ENCODE data around the gene ACBD3. TPM values are rescaled to one million over a fixed set of nuclear protein-coding genes. Genes with fewer than 3 reads are reported as not detected.

ACBD3 gene
- total RNA-seq, 2 experiments from 2014 or later, result 26.5 to 28.3 TPM

GRCh38 chr1:226104671-226105121, 81.8 kb downstream of the ACBD3 start:
- H3K4me1 Mint-ChIP-seq (ENCODE audit: low read depth), result peaks cover 22% of the 10 kb centered on the region
- Histone ChIP-seq H3K27me3 (ENCODE audit: control insufficient read depth in 1 of 2, insufficient read depth in 2 of 2, low read length in 2 of 2) (no peaks in the 10 kb centered on the region), H3K4me3 (ENCODE audit: low read length) (no peak overlapping the region), H3K9me3 (ENCODE audit: control insufficient read depth in 1 of 2, insufficient read depth in 1 of 2, low read length in 2 of 2) (no peaks in the 10 kb centered on the region), H3K27ac (ENCODE audit: low read depth in 1 of 2, low read length in 2 of 2) (no peak overlapping the region), H3K36me3 (ENCODE audit: insufficient read depth, low read length) (no peaks in the 10 kb centered on the region), H3K4me1 (ENCODE audit: insufficient read depth, low read length) (peaks cover 16% of the 10 kb centered on the region)
- intact Hi-C loops (cut with DNase I, micrococcal nuclease), result no loop called here
- TF ChIP-seq, protein P1, sequence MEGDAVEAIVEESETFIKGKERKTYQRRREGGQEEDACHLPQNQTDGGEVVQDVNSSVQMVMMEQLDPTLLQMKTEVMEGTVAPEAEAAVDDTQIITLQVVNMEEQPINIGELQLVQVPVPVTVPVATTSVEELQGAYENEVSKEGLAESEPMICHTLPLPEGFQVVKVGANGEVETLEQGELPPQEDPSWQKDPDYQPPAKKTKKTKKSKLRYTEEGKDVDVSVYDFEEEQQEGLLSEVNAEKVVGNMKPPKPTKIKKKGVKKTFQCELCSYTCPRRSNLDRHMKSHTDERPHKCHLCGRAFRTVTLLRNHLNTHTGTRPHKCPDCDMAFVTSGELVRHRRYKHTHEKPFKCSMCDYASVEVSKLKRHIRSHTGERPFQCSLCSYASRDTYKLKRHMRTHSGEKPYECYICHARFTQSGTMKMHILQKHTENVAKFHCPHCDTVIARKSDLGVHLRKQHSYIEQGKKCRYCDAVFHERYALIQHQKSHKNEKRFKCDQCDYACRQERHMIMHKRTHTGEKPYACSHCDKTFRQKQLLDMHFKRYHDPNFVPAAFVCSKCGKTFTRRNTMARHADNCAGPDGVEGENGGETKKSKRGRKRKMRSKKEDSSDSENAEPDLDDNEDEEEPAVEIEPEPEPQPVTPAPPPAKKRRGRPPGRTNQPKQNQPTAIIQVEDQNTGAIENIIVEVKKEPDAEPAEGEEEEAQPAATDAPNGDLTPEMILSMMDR (IDR thresholded peaks at IDR 0.05), result no peak
- no peaks in the 10 kb centered on the region for H3K9me3 Mint-ChIP-seq
- peaks cover 3% of the 10 kb centered on the region for H3K36me3 Mint-ChIP-seq (ENCODE audit: low read depth)
- ChIA-PET CTCF (interaction anchor here (2.4 kb wide), 1 partner anchor 21 kb away, joined by 8 read pairs; no protein-coding TSS in a partner anchor), POLR2A (interaction anchor here (0.7 kb wide), 1 partner anchor 105 kb away, joined by 3 read pairs; no protein-coding TSS in a partner anchor)
- H3K4me3 Mint-ChIP-seq, result no peak overlapping the region
- H3K27me3 Mint-ChIP-seq, result peaks cover 5% of the 10 kb centered on the region
- DNase-seq (no peak), ATAC-seq (ENCODE audit: poor library complexity) (no peak)
- H3K27ac Mint-ChIP-seq, result no peak overlapping the region

DNA sequence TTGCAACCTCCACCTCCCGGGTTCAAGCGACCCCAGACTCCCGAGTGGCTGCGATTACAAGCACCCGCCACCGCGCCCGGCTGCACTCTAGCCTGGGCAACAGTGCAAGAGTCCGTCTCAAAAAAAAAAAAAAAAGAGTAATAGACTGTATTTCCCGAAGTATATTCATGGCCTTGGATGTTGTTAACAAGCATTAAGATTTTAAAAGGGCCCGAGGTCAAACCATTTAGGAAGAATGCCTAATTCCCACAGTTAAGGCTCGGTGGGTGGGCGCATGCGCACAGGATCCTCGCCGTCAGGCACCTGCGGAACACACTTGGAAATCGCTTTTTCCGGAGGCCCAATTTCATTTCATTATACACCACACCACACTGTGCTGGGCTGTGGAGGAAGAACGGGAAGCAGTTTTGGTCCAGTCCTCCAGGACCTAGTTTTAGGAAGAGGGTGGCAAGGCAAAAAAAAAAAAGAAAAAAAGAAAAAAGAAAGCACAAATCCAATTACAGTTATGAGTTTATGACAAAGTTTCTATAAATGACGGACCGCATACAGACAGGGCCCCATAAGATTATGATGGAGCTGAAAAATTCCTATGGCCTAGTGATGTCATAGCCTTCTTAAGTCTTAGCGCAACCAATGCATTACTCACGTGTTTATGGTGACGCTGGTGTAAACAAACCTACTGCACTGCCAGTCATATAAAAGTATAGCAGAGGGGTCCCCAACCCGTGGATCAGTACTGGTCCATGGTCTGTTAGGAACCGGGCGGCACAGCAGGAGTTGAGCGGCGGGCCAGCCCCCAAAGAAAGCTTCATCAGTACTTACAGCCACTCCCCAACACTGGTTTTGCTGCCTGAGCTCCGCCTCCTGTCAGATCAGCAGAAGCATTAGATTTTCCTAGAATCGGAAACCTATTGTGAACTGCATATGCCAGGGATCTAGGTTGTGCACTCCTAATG, 85.8 kb downstream of the ACBD3 start:
- Mint-ChIP-seq H3K9me3 (no peaks in the 10 kb centered on the region), H3K36me3 (ENCODE audit: low read depth) (no peaks in the 10 kb centered on the region), H3K4me1 (ENCODE audit: low read depth) (peaks cover 18% of the 10 kb centered on the region), H3K27ac (peak overlapping the region; percentile 47), H3K27me3 (peaks cover 9% of the 10 kb centered on the region), H3K4me3 (peak overlapping the region; percentile 88)
- no peaks in the 10 kb centered on the region for H3K9me3 ChIP-seq (ENCODE audit: control insufficient read depth in 1 of 2, insufficient read depth in 1 of 2, low read length in 2 of 2)
- peaks cover 0 to 3% of the 10 kb centered on the region in 2 experiments for H3K27me3 ChIP-seq (ENCODE audit: control insufficient read depth in 1 of 2, insufficient read depth in 2 of 2, low read length in 2 of 2)
- H3K4me3 ChIP-seq (ENCODE audit: low read length), result peak overlapping the region; percentile 49
- no peak overlapping the region for H3K27ac ChIP-seq (ENCODE audit: low read depth in 1 of 2, low read length in 2 of 2)
- intact Hi-C loops (cut with DNase I, micrococcal nuclease), result no loop called here
- TF ChIP-seq, protein P1 (IDR thresholded peaks at IDR 0.05), result no peak
- DNase-seq, result peak in 10 of 14 experiments; percentile 18 to 69 (median 38)
- peaks cover 11% of the 10 kb centered on the region for H3K4me1 ChIP-seq (ENCODE audit: insufficient read depth, low read length)
- ATAC-seq (ENCODE audit: poor library complexity), result peak; percentile 75
- ChIA-PET CTCF (interaction anchor here (0.7 kb wide), 1 partner anchor 84 kb away, joined by 3 read pairs; no protein-coding TSS in a partner anchor), POLR2A (interaction anchor here (1.0 to 2.2 kb wide), 5 partner anchors 10 to 101 kb away, joined by 3 to 8 read pairs (median 4); partner anchors contain the start of genes H3-3A and SDE2)
- no peaks in the 10 kb centered on the region for H3K36me3 ChIP-seq (ENCODE audit: insufficient read depth, low read length)

GRCh38 chr1:226098870-226099835, 87.4 kb downstream of the ACBD3 start:
- peaks cover 18% of the 10 kb centered on the region for H3K4me1 Mint-ChIP-seq (ENCODE audit: low read depth)
- DNase-seq (peak in 1 of 14 experiments; percentile 52), ATAC-seq (ENCODE audit: poor library complexity) (no peak)
- H3K36me3 ChIP-seq (ENCODE audit: insufficient read depth, low read length), result no peaks in the 10 kb centered on the region
- peaks cover 13% of the 10 kb centered on the region for H3K27me3 Mint-ChIP-seq
- no peak overlapping the region for H3K27ac Mint-ChIP-seq
- no peaks in the 10 kb centered on the region for H3K9me3 ChIP-seq (ENCODE audit: control insufficient read depth in 1 of 2, insufficient read depth in 1 of 2, low read length in 2 of 2)
- H3K36me3 Mint-ChIP-seq (ENCODE audit: low read depth), result no peaks in the 10 kb centered on the region
- no peaks in the 10 kb centered on the region for H3K9me3 Mint-ChIP-seq
- ChIA-PET POLR2A (interaction anchor here (1.2 to 1.6 kb wide), 3 partner anchors 9 to 30 kb away, joined by 3 to 4 read pairs (median 3); no protein-coding TSS in a partner anchor), CTCF (interaction anchor here (1.4 kb wide), 1 partner anchor 34 kb away, joined by 4 read pairs; no protein-coding TSS in a partner anchor)
- no peak overlapping the region for H3K27ac ChIP-seq (ENCODE audit: low read depth in 1 of 2, low read length in 2 of 2)
- TF ChIP-seq, protein P1 (IDR thresholded peaks at IDR 0.05), result no peak
- H3K4me3 ChIP-seq (ENCODE audit: low read length), result no peak overlapping the region
- peaks cover 3% of the 10 kb centered on the region in 2 experiments for H3K27me3 ChIP-seq (ENCODE audit: control insufficient read depth in 1 of 2, insufficient read depth in 2 of 2, low read length in 2 of 2)
- H3K4me1 ChIP-seq (ENCODE audit: insufficient read depth, low read length), result peaks cover 11% of the 10 kb centered on the region
- intact Hi-C loops (cut with DNase I, micrococcal nuclease), result no loop called here
- H3K4me3 Mint-ChIP-seq, result peak overlapping the region; percentile 88

All from CD4-positive, alpha-beta T cell (primary cell).